Psoas muscle (tissue), 8 donors: ENCODE results near the gene THBD. TPM values are rescaled to one million over a fixed set of nuclear protein-coding genes. Genes with fewer than 3 reads are reported as not detected.

ENCODE experiments used
- ATAC-seq, 4 donors: fragments of 200-7000 bp; cut with Tn5 transposase; one replicate each; pipeline ENCODE4 v1.9.1; 2020; ENCODE audit warnings: moderate library complexity in 3 of 4, mild to moderate bottlenecking in 2 of 4
- DNase-seq, 2 donors: peaks; one replicate each; pipeline ENCODE4 v3.0.0-alpha.2; 2020
- H3K27ac ChIP-seq: fragments of 200-600 bp; one replicate; pipeline ENCODE4 v1.8.0; 2022
- H3K27me3 ChIP-seq, 3 donors: fragments of 200-600 bp in 1 of 3; one replicate each; pipeline versions ENCODE4 v1.6.1 to v1.8.0; 2013 to 2022; ENCODE audit warnings: low read length in 2 of 3, mild to moderate bottlenecking in 2 of 3, moderate library complexity in 1 of 3; ENCODE audit not compliant: insufficient read depth in 3 of 3
- H3K36me3 ChIP-seq, 2 donors: fragments of 200-600 bp in 1 of 2; one replicate each; pipeline versions ENCODE4 v1.6.1 to v1.8.0; 2013 to 2022; ENCODE audit warnings: low read depth in 1 of 2, mild to moderate bottlenecking in 1 of 2, moderate library complexity in 1 of 2; ENCODE audit not compliant: insufficient read depth in 1 of 2
- H3K4me1 ChIP-seq: fragments of 200-600 bp; one replicate; pipeline ENCODE4 v1.8.0; 2022
- H3K4me3 ChIP-seq: fragments of 200-600 bp; one replicate; pipeline ENCODE4 v1.8.0; 2022; ENCODE audit warnings: mild to moderate bottlenecking
- H3K9me3 ChIP-seq: fragments of 200-600 bp; one replicate; pipeline ENCODE4 v1.8.0; 2022
- CTCF ChIP-seq: fragments of 200-600 bp; IDR thresholded peaks from one replicate; pipeline ENCODE4 v1.8.0; 2022; ENCODE audit warnings: antibody characterized with exemption
- WGBS, 3 donors: extraction: QIAGEN DNeasy Blood & Tissue Kit; methylation state at CpG; one replicate each; pipeline versions ENCODE4 v1.1.6 to v1.1.7; 2013; 5-methylcytosine and 5-hydroxymethylcytosine counted together
- intact Hi-C, 2 donors: fragments of 100-400 bp; cut with DNase I; formaldehyde crosslinking; loops; one replicate each; pipeline versions ENCODE4 v1.11.0 to v1.14.2; 2022
- polyA plus RNA-seq, 3 donors: library from polyadenylated mRNA; stranded (reverse); fragments of 200-250 nt; gene quantifications; one replicate each; pipeline ENCODE4 v1.2.3, GENCODE V29; 2013
- total RNA-seq, 4 donors: library from RNA; stranded (reverse); fragmentation: NEBNext Ultra II Directional in 2 of 4; extraction: Animal tissue kit (Norgen Biotek cat#: 25700) in 2 of 4; gene quantifications; one replicate each; pipeline versions ENCODE4 v1.2.1 to v1.2.4, GENCODE V29; 2021 to 2023
- donor health status: healthy with polysubstance abuse.
- donor health status: DM: no; HTN: no; CAD: no; lungs with moderate emphysema.
- donor health status: Bipolar disorder and iron deficiency.
- donor health status: healthy.
- donor health status: DM: yes; HTN: yes; CAD: no.
- donor health status: DM: no; HTN: no; CAD: no.
- donor health status: DM: no; HTN: no; CAD: no.
- donor health status: DM: yes; HTN: yes; CAD: no.

THBD gene
- total and polyA plus RNA-seq, 7 donors, result 6.5 to 604 (median 50.0) TPM

- Histone ChIP-seq H3K4me1 (peaks cover 6% of the 10 kb centered on the region), H3K36me3 (no peaks in the 10 kb centered on the region), H3K4me3 (no peak overlapping the region), H3K27me3 (no peaks in the 10 kb centered on the region), H3K27ac (no peak overlapping the region), H3K9me3 (no peaks in the 10 kb centered on the region)
- ATAC-seq, result peak in 3 of 4 donors; percentile 24 to 58 (median 44)
- intact Hi-C loops, result no loop called here
- no peak for DNase-seq
- no peak for TF ChIP-seq CTCF
Measured at GRCh38 chr20:23018432-23018831, 31.0 kb downstream of the THBD start.

- H3K27ac ChIP-seq, result no peak overlapping the region
- H3K36me3 ChIP-seq, result no peaks in the 10 kb centered on the region
- no peak for TF ChIP-seq CTCF
- ATAC-seq, result no peak
- 70 to 92% (median 81%) methylated on average over 2 of the region's 2 CpGs for WGBS, 3 donors
- peaks cover 6% of the 10 kb centered on the region for H3K4me1 ChIP-seq
- intact Hi-C loops, result no loop called here
- H3K9me3 ChIP-seq, result no peaks in the 10 kb centered on the region
- no peak overlapping the region for H3K4me3 ChIP-seq
- DNase-seq, result no peak
- H3K27me3 ChIP-seq, result no peaks in the 10 kb centered on the region
Measured at GRCh38 chr20:23017516-23017915, 32.0 kb downstream of the THBD start.

GRCh38 chr20:23013429-23013828 lies 36.0 kb downstream of the THBD start:
- Histone ChIP-seq H3K4me1 (peaks cover 2% of the 10 kb centered on the region), H3K36me3 (no peaks in the 10 kb centered on the region), H3K4me3 (no peak overlapping the region), H3K27ac (no peak overlapping the region), H3K27me3 (no peaks in the 10 kb centered on the region), H3K9me3 (no peaks in the 10 kb centered on the region)
- ATAC-seq (no peak), DNase-seq (no peak)
- 43 to 47% (median 46%) methylated on average over 5 of the region's 5 CpGs for WGBS, 3 donors
- intact Hi-C loops, result no loop called here
- no peak for TF ChIP-seq CTCF

GRCh38 chr20:23011008-23011721 lies 38.3 kb downstream of the THBD start:
- intact Hi-C loops, result no loop called here
- TF ChIP-seq CTCF, result no peak
- ATAC-seq (no peak), DNase-seq (no peak)
- no peak overlapping the region for H3K4me3 ChIP-seq
- H3K27ac ChIP-seq, result no peak overlapping the region
- H3K27me3 ChIP-seq, result no peaks in the 10 kb centered on the region
- H3K4me1 ChIP-seq, result no peaks in the 10 kb centered on the region
- 81 to 86% (median 84%) methylated on average over 11 of the region's 11 CpGs for WGBS, 3 donors
- no peaks in the 10 kb centered on the region for H3K36me3 ChIP-seq
- no peaks in the 10 kb centered on the region for H3K9me3 ChIP-seq

- intact Hi-C loops, result no loop called here
- 77 to 96% (median 94%) methylated on average over 5 of the region's 5 CpGs for WGBS, 3 donors
- H3K36me3 ChIP-seq, result no peaks in the 10 kb centered on the region
Measured at GRCh38 chr20:23010096-23010495, 39.4 kb downstream of the THBD start.

More at GRCh38 chr20:23010096-23010495, 39.4 kb downstream of the THBD start:
- Histone ChIP-seq H3K4me3 (no peak overlapping the region), H3K27ac (no peak overlapping the region), H3K9me3 (no peaks in the 10 kb centered on the region), H3K27me3 (no peaks in the 10 kb centered on the region), H3K4me1 (no peaks in the 10 kb centered on the region)
- no peak for DNase-seq
- ATAC-seq, result no peak
- no peak for TF ChIP-seq CTCF
